DND-41 (cell line): ENCODE measurements around the gene KLF13.

ENCODE experiments used
- CTCF ChIP-seq: IDR thresholded peaks from 2 replicates; pipeline ENCODE4 v1.5.1; 2012; ENCODE audit warnings: borderline replicate concordance, low read length, moderate library complexity, mild to moderate bottlenecking; ENCODE audit not compliant: poor library complexity, severe bottlenecking; ENCODE audit errors: extremely low read depth
- EZH2 ChIP-seq: IDR thresholded peaks from 3 replicates; pipeline ENCODE4 v1.6.1; 2012; ENCODE audit warnings: borderline replicate concordance, low read depth, mild to moderate bottlenecking, moderate library complexity, low read length, inconsistent platforms; ENCODE audit not compliant: severe bottlenecking

- TF ChIP-seq CTCF (no peak), EZH2 (no peak)
These were observed 48.6 kb upstream of the KLF13 start for GRCh38 chr15:31278061-31278445.
